A549 (cell line): Measurements from ENCODE around the gene SSUH2. TPM values are rescaled to one million over a fixed set of nuclear protein-coding genes. Genes with fewer than 3 reads are reported as not detected.

ENCODE experiments used
- ATAC-seq, 2 experiments: fragments of 200-7000 bp in 1 of 2; fragments of >200 bp in 1 of 2; cut with Nextera tagmentation in 1 of 2; cut with Tn5 transposase in 1 of 2; 3 replicates each; pipeline versions ENCODE4 v1.8.0 to v1.9.1; 2018 to 2020; ENCODE audit warnings: mild to moderate bottlenecking in 1 of 2, moderate library complexity in 1 of 2
- CTCF ChIA-PET: fragments of 300-600 bp; sonication (Branson Sonifier 250); formaldehyde crosslinking; extraction: SDS; loops from one replicate; lab custom pipeline; 2021; ENCODE audit warnings: antibody characterized with exemption, inconsistent platforms; lab: Yijun Ruan, JAX
- POLR2A ChIA-PET: fragments of 350-600 bp; formaldehyde crosslinking; extraction: SDS; loops from one replicate; lab custom pipeline; 2021; ENCODE audit warnings: antibody characterized with exemption, inconsistent platforms; lab: Yijun Ruan, JAX
- DNase-seq, 2 experiments: peaks; one replicate each; pipeline versions ENCODE4 v3.0.0 to v3.0.0-alpha.2; 2011 to 2016; ENCODE audit warnings: low read depth in 1 of 2, low spot score in 1 of 2
- FAIRE-seq: peaks from 2 replicates; lab custom pipeline; 2011; peaks lifted over from hg19 to GRCh38; lab: Jason Lieb, UNC
- H3K27ac ChIP-seq, 2 experiments: fragments of >200 bp; sonication (Bioruptor Twin); formaldehyde crosslinking; 3 replicates each; pipeline ENCODE4 v1.5.1; 2016 to 2017
- H3K4me1 ChIP-seq: fragments of >200 bp; sonication (Bioruptor Twin); formaldehyde crosslinking; 3 replicates; pipeline ENCODE4 v1.6.1; 2016
- H3K4me2 ChIP-seq: fragments of >200 bp; sonication (Bioruptor Twin); formaldehyde crosslinking; 3 replicates; pipeline ENCODE4 v1.6.1; 2016
- H3K4me3 ChIP-seq: fragments of >200 bp; sonication (Bioruptor Twin); formaldehyde crosslinking; 3 replicates; pipeline ENCODE4 v1.5.1; 2016
- H3K9me3 ChIP-seq: fragments of >200 bp; sonication (Bioruptor Twin); formaldehyde crosslinking; 3 replicates; pipeline ENCODE4 v1.6.1; 2016
- ATOH8 ChIP-seq: fragments of 250-450 bp; sonication (Bioruptor Pico); IDR thresholded peaks from 2 replicates; pipeline ENCODE4 v1.5.0; 2020; ENCODE audit warnings: low read depth, mild to moderate bottlenecking, moderate library complexity
- BHLHE40 ChIP-seq: IDR thresholded peaks from 2 replicates; pipeline ENCODE4 v1.6.1; 2012; ENCODE audit warnings: low read depth, low read length, inconsistent platforms
- CTCF ChIP-seq: fragments of >200 bp; sonication (Bioruptor Twin); formaldehyde crosslinking; IDR thresholded peaks from 3 replicates; pipeline ENCODE4 v1.5.1; 2016
- EP300 ChIP-seq, 2 experiments: fragments of >200 bp; sonication (Bioruptor Twin); formaldehyde crosslinking; IDR thresholded peaks; 2 replicates in 1 of 2; 3 replicates in 1 of 2; pipeline ENCODE4 v1.6.1; 2016 to 2017
- ESRRA ChIP-seq: fragments of 150-350 bp; IDR thresholded peaks from 2 replicates; pipeline ENCODE4 v1.6.1; 2014; ENCODE audit warnings: mild to moderate bottlenecking, low read length, borderline replicate concordance
- FOSL2 ChIP-seq, 2 experiments: fragments of 450-650 bp in 1 of 2; fragments of >200 bp in 1 of 2; sonication (Bioruptor Twin) in 1 of 2; formaldehyde crosslinking; IDR thresholded peaks; 2 replicates each; pipeline versions ENCODE4 v1.5.0 to v1.6.1; 2016 to 2020; ENCODE audit warnings: mild to moderate bottlenecking in 1 of 2, moderate library complexity in 1 of 2
- GATA3 ChIP-seq: IDR thresholded peaks from 2 replicates; pipeline ENCODE4 v1.6.1; 2012; ENCODE audit warnings: borderline replicate concordance
- HES2 ChIP-seq: fragments of >200 bp; sonication (Bioruptor Twin); formaldehyde crosslinking; IDR thresholded peaks from 2 replicates; pipeline ENCODE4 v1.6.1; 2016
- HEYL ChIP-seq: fragments of 250-450 bp; sonication (Bioruptor Pico); IDR thresholded peaks from 2 replicates; pipeline ENCODE4 v1.8.0; 2021; ENCODE audit warnings: mild to moderate bottlenecking, moderate library complexity
- HOXB13 ChIP-seq: fragments of 250-450 bp; sonication (Bioruptor Pico); IDR thresholded peaks from 2 replicates; pipeline ENCODE4 v1.5.0; 2020; ENCODE audit warnings: low read depth, mild to moderate bottlenecking, moderate library complexity
- KDM1A ChIP-seq: fragments of 200-600 bp; sonication (generic); IDR thresholded peaks from 2 replicates; pipeline ENCODE4 v1.6.1; 2016; ENCODE audit warnings: low read depth, mild to moderate bottlenecking
- MAFK ChIP-seq: fragments of 450-650 bp; IDR thresholded peaks from 2 replicates; pipeline ENCODE4 v1.6.1; 2014; ENCODE audit not compliant: partially characterized antibody
- MAZ ChIP-seq: fragments of 150-350 bp; IDR thresholded peaks from 2 replicates; pipeline ENCODE4 v1.6.1; 2014; ENCODE audit warnings: antibody characterized with exemption, low read depth, low read length, borderline replicate concordance
- NFE2L2 ChIP-seq: fragments of 150-350 bp; conservative IDR thresholded peaks from 2 replicates; pipeline ENCODE4 v1.6.1; 2014; ENCODE audit warnings: low read length
- POLR2AphosphoS2 ChIP-seq: conservative IDR thresholded peaks from 2 replicates; pipeline ENCODE4 v1.6.1; 2012; ENCODE audit warnings: low read length, improper control_type of control experiment, inconsistent platforms
- RAD21 ChIP-seq, 2 experiments: fragments of >200 bp in 1 of 2; sonication (Bioruptor Twin) in 1 of 2; formaldehyde crosslinking in 1 of 2; IDR thresholded peaks in 1 of 2; conservative IDR thresholded peaks in 1 of 2; 2 replicates in 1 of 2; 3 replicates in 1 of 2; pipeline ENCODE4 v1.6.1; 2012 to 2018; ENCODE audit warnings: inconsistent platforms in 1 of 2
- RNF2 ChIP-seq: fragments of 200-600 bp; sonication (generic); IDR thresholded peaks from 2 replicates; pipeline ENCODE4 v1.6.1; 2016; ENCODE audit warnings: low read depth, mild to moderate bottlenecking, antibody characterized with exemption, moderate library complexity, borderline replicate concordance
- SMC3 ChIP-seq: fragments of >200 bp; sonication (Bioruptor Twin); formaldehyde crosslinking; IDR thresholded peaks from 3 replicates; pipeline ENCODE4 v1.6.1; 2018; ENCODE audit warnings: inconsistent platforms
- ZSCAN20 ChIP-seq: fragments of 250-450 bp; sonication (Bioruptor Pico); IDR thresholded peaks from 2 replicates; pipeline ENCODE4 v1.8.0; 2022; ENCODE audit warnings: mild to moderate bottlenecking, moderate library complexity
- WGBS: methylation state at CpG from one replicate; pipeline ENCODE4 v1.1.6; 2017; ENCODE audit errors: missing lambda C conversion rate; 5-methylcytosine and 5-hydroxymethylcytosine counted together
- polyA plus RNA-seq, 4 experiments: library from polyadenylated mRNA; depleted of rRNA in 3 of 4; stranded (reverse); fragments of >200 nt; fragmentation: RNase III in 1 of 4; extraction: RNeasy Plus Mini Kit Qiagen cat#74134 plus additional on column Dnase treatment in 1 of 4; gene quantifications; 2 replicates in 3 of 4; 3 replicates in 1 of 4; pipeline ENCODE4 v1.2.3, GENCODE V29; 2011 to 2017

Gene SSUH2
- polyA plus RNA-seq, 2 of the 4 experiments (the other 2 are of a cell fraction) = 0.56 to 0.59 TPM

- H3K27ac ChIP-seq = no peak overlapping the region
- H3K4me1 ChIP-seq = no peaks in the 10 kb centered on the region
- POLR2A ChIA-PET = no interaction called here
- TF ChIP-seq CTCF = no peak
- TF ChIP-seq SMC3 = no peak
- no peak for TF ChIP-seq EP300 (IDR thresholded peaks at IDR 0.05)
- H3K9me3 ChIP-seq = no peaks in the 10 kb centered on the region
- no peak overlapping the region for H3K4me3 ChIP-seq
- ATAC-seq (no peak), FAIRE-seq (no peak), DNase-seq (no peak)
- CTCF ChIA-PET = interaction anchor here (1.0 to 4.8 kb wide), 4 partner anchors 12 to 167 kb away, joined by 3 to 29 read pairs (median 7); no protein-coding TSS in a partner anchor
- no peak overlapping the region for H3K4me2 ChIP-seq
- WGBS = 66% methylated on average over 10 of the region's 10 CpGs
These were observed 35.7 kb downstream of the SSUH2 start for GRCh38 chr3:8608791-8609467.

GRCh38 chr3:8608041-8608790 lies 36.4 kb downstream of the SSUH2 start:
- ChIA-PET POLR2A (no interaction called here), CTCF (interaction anchor here (1.0 to 4.8 kb wide), 9 partner anchors 11 to 307 kb away, joined by 3 to 29 read pairs (median 4); no protein-coding TSS in a partner anchor)
- Histone ChIP-seq H3K4me1 (0 out of 3 replicates have a peak, but pooled peaks cover 2% of the 10 kb centered on the region), H3K27ac (no peak overlapping the region), H3K4me2 (no peak overlapping the region), H3K4me3 (no peak overlapping the region), H3K9me3 (no peaks in the 10 kb centered on the region)
- ATAC-seq = peak in 1 of 2 experiments; percentile 14; a peak in 2 of 6 replicates
- no peak for DNase-seq
- no peak for FAIRE-seq
- TF ChIP-seq ATOH8 (CRISPR knock-in tag) = no peak
- TF ChIP-seq ZSCAN20 (CRISPR knock-in tag) = no peak
- no peak for TF ChIP-seq MAZ
- no peak for TF ChIP-seq RNF2
- no peak for TF ChIP-seq KDM1A
- TF ChIP-seq POLR2AphosphoS2 = no peak
- TF ChIP-seq GATA3 = no peak
- TF ChIP-seq FOSL2 (IDR thresholded peaks at IDR 0.05) = no peak
- TF ChIP-seq FOSL2 (CRISPR knock-in tag; IDR thresholded peaks at IDR 0.05) = no peak
- TF ChIP-seq HEYL (CRISPR knock-in tag) = no peak
- TF ChIP-seq SMC3 = no peak
- no peak for TF ChIP-seq BHLHE40
- no peak for TF ChIP-seq MAFK
- no peak for TF ChIP-seq HES2
- no peak for TF ChIP-seq HOXB13 (CRISPR knock-in tag)
- no peak for TF ChIP-seq EP300 (IDR thresholded peaks at IDR 0.05)
- WGBS = 80% methylated on average over 15 of the region's 16 CpGs

GRCh38 chr3:8607234-8608040 lies 37.2 kb downstream of the SSUH2 start:
- ChIA-PET POLR2A (no interaction called here), CTCF (interaction anchor here (1.0 to 4.8 kb wide), 9 partner anchors 10 to 306 kb away, joined by 3 to 29 read pairs (median 4); no protein-coding TSS in a partner anchor)
- DNase-seq (peak; percentile 25 to 64), FAIRE-seq (no peak), ATAC-seq (peak; percentile 80 to 93; a peak in 4 of 6 replicates)
- peak; percentile 68 to 72 for TF ChIP-seq RAD21 (conservative IDR thresholded peaks at IDR 0.05 in 1 of 2, IDR thresholded peaks at IDR 0.05 in 1 of 2)
- TF ChIP-seq SMC3 = peak; percentile 58
- TF ChIP-seq CTCF = peak; percentile 37
- no peak for TF ChIP-seq NFE2L2
- TF ChIP-seq ESRRA = no peak
- 63% methylated on average over 7 of the region's 7 CpGs for WGBS
- Histone ChIP-seq H3K9me3 (no peaks in the 10 kb centered on the region), H3K4me3 (no peak overlapping the region), H3K4me2 (no peak overlapping the region), H3K4me1 (0 out of 3 replicates have a peak, but pooled peaks cover 3% of the 10 kb centered on the region), H3K27ac (no peak overlapping the region)
